AG04450 (cell line): Measurements from ENCODE around the gene CDKL2. TPM values are rescaled to one million over a fixed set of nuclear protein-coding genes. Genes with fewer than 3 reads are reported as not detected.
A peak's percentile ranks its signal among the peaks of the same experiment; 100 is the strongest.

Experiments
- CTCF ChIA-PET: fragments of 300-600, 350-600 bp; formaldehyde crosslinking; extraction: SDS; loops from one replicate; lab custom pipeline; 2022; ENCODE audit warnings: antibody characterized with exemption, inconsistent platforms; lab: Charles Lee
- POLR2A ChIA-PET: fragments of 350-600 bp; formaldehyde crosslinking; extraction: SDS; loops from one replicate; lab custom pipeline; 2021; ENCODE audit warnings: antibody characterized with exemption, inconsistent platforms; lab: Yijun Ruan, JAX
- DNase-seq: peaks from one replicate; pipeline ENCODE4 v3.0.0-alpha.2; 2011; ENCODE audit warnings: low read depth, low spot score
- H3K27ac ChIP-seq: one replicate; pipeline ENCODE4 v1.5.1; 2012; ENCODE audit warnings: low read depth, low read length, control low read depth
- H3K27me3 ChIP-seq: one replicate; pipeline ENCODE4 v1.6.0; 2012; ENCODE audit warnings: low read length; ENCODE audit not compliant: control insufficient read depth, insufficient read depth
- H3K4me3 ChIP-seq: 2 replicates; pipeline ENCODE4 v1.5.1; 2011; ENCODE audit warnings: mild to moderate bottlenecking, low read depth, low read length, control low read depth
- H3K9me3 ChIP-seq: 2 replicates; pipeline ENCODE4 v1.5.1; 2012; ENCODE audit warnings: low read length; ENCODE audit not compliant: control insufficient read depth, insufficient read depth
- CTCF ChIP-seq: IDR thresholded peaks from 2 replicates; pipeline ENCODE4 v1.5.1; 2011; ENCODE audit warnings: low read depth, low read length, control low read depth, inconsistent platforms
- polyA minus RNA-seq: library from RNA; depleted of rRNA, polyadenylated mRNA; stranded (reverse); fragments of >200 nt; gene quantifications from 2 replicates; pipeline ENCODE4 v1.2.3, GENCODE V29; 2011; rRNA and poly(A)+ RNA removed
- polyA plus RNA-seq: library from polyadenylated mRNA; depleted of rRNA; stranded (reverse); fragments of >200 nt; gene quantifications from 2 replicates; pipeline ENCODE4 v1.2.3, GENCODE V29; 2011; rRNA removed

The CDKL2 gene
- polyA plus RNA-seq (0.19 and 0.29 TPM in 2 replicates), polyA minus RNA-seq (0.28 and 0.39 TPM in 2 replicates)

- CTCF ChIA-PET: interaction anchor here (0.6 kb wide), 1 partner anchor 218 kb away, joined by 3 read pairs; no protein-coding TSS in a partner anchor
- no peak for DNase-seq
- no peak for TF ChIP-seq CTCF
- no peak within 1 kb of the TSS for H3K27ac ChIP-seq
- POLR2A ChIA-PET: interaction anchor here (0.6 kb wide), 1 partner anchor 26 kb away, joined by 3 read pairs; no protein-coding TSS in a partner anchor
- peak within 1 kb of the TSS; percentile 79 for H3K4me3 ChIP-seq
- no peaks in the 10 kb centered on the region; the same call in 1 of the 2 replicates for H3K9me3 ChIP-seq
- H3K27me3 ChIP-seq: peaks cover 3% of the 10 kb centered on the region
Measured at GRCh38 chr4:75630174-75630936, at the start of gene CDKL2. Gene CDKL2, minus strand, starts transcription at chr4:75630528. Its CDS starts 4,540 bp downstream, at chr4:75625988.

GRCh38 chr4:75678965-75679364, 48.6 kb upstream of the CDKL2 start:
- POLR2A ChIA-PET: no interaction called here
- CTCF ChIA-PET: no interaction called here
- H3K27ac ChIP-seq: no peak overlapping the region
- no peak for DNase-seq
- H3K27me3 ChIP-seq: no peaks in the 10 kb centered on the region
- H3K9me3 ChIP-seq: no peaks in the 10 kb centered on the region
- no peak overlapping the region for H3K4me3 ChIP-seq
- no peak for TF ChIP-seq CTCF

- no peak for TF ChIP-seq CTCF
- POLR2A ChIA-PET: no interaction called here
- Histone ChIP-seq H3K27ac (no peak overlapping the region), H3K4me3 (no peak overlapping the region), H3K9me3 (no peaks in the 10 kb centered on the region), H3K27me3 (no peaks in the 10 kb centered on the region)
- no peak for DNase-seq
- CTCF ChIA-PET: interaction anchor here (0.5 kb wide), 1 partner anchor 45 kb away, joined by 3 read pairs; no protein-coding TSS in a partner anchor
Measured at GRCh38 chr4:75678473-75678872, 48.1 kb upstream of the CDKL2 start.

- no peaks in the 10 kb centered on the region for H3K27me3 ChIP-seq
- no peak for DNase-seq
- H3K27ac ChIP-seq: no peak overlapping the region
- no peak overlapping the region for H3K4me3 ChIP-seq
- ChIA-PET POLR2A (no interaction called here), CTCF (interaction anchor here (2.4 kb wide), 1 partner anchor 49 kb away, joined by 14 read pairs; the partner anchor contains the start of gene USO1)
- TF ChIP-seq CTCF: no peak
- H3K9me3 ChIP-seq: no peaks in the 10 kb centered on the region; the same call in 1 of the 2 replicates
Measured at GRCh38 chr4:75675004-75675531, 44.7 kb upstream of the CDKL2 start.
